Adrenal gland (tissue), 12 donors: Measurements from ENCODE around the gene TANK. TPM values are rescaled to one million over a fixed set of nuclear protein-coding genes. Genes with fewer than 3 reads are reported as not detected.

Source experiments
- DNase-seq, 7 donors: peaks; one replicate each; pipeline ENCODE4 v3.0.0-alpha.2; 2019 to 2020
- H3K27ac ChIP-seq, 5 donors: fragments of 200-600 bp; sonication (generic) in 4 of 5; 1 replicate in 3 of 5; 2 replicates in 2 of 5; pipeline versions ENCODE4 v1.5.1 to v1.8.0; 2016 to 2020; ENCODE audit warnings: mild to moderate bottlenecking in 1 of 5
- H3K27me3 ChIP-seq: fragments of 200-600 bp; 2 replicates; pipeline ENCODE4 v1.8.0; 2021
- H3K36me3 ChIP-seq, 2 donors: fragments of 200-600 bp; replicated peaks in 1 of 2; 1 replicate in 1 of 2; 2 replicates in 1 of 2; pipeline versions ENCODE4 v1.5.1 to v1.8.0; 2018 to 2022
- H3K4me1 ChIP-seq, 2 donors: fragments of 200-600 bp; replicated peaks in 1 of 2; 1 replicate in 1 of 2; 2 replicates in 1 of 2; pipeline versions ENCODE4 v1.5.1 to v1.8.0; 2018 to 2021
- H3K4me3 ChIP-seq, 4 donors: fragments of 200-600 bp; sonication (generic) in 3 of 4; one replicate each; pipeline ENCODE4 v1.5.1; 2016 to 2018
- H3K9me3 ChIP-seq, 3 donors: fragments of 200-600 bp; sonication (generic) in 1 of 3; replicated peaks in 1 of 3; 1 replicate in 2 of 3; 2 replicates in 1 of 3; pipeline versions ENCODE4 v1.5.1 to v1.8.0; 2016 to 2021
- POLR2A ChIP-seq, 2 donors: fragments of 450-650 bp; IDR thresholded peaks; one replicate each; pipeline ENCODE4 v1.6.1; 2017; ENCODE audit warnings: antibody characterized with exemption in 2 of 2, mild to moderate bottlenecking in 2 of 2, moderate library complexity in 1 of 2
- WGBS, 4 donors: extraction: QIAGEN DNeasy Blood & Tissue Kit in 2 of 4; methylation state at CpG; one replicate each; pipeline versions ENCODE4 v1.1.5 to v1.1.7; 2013 to 2017; 5-methylcytosine and 5-hydroxymethylcytosine counted together
- intact Hi-C, 2 donors: fragments of 100-400 bp; cut with DNase I; formaldehyde crosslinking; loops; one replicate each; pipeline versions ENCODE4 v1.14.1 to v1.15.0; 2022 to 2023
- polyA plus RNA-seq, 3 donors: library from polyadenylated mRNA; stranded (reverse); fragments of 200-250 nt in 2 of 3; fragments of 350-450 nt in 1 of 3; fragmentation: Illumina TruSeq in 1 of 3; extraction: RNeasy Lipid Tissue Mini Kit (QIAGEN cat#74804) in 1 of 3; gene quantifications; one replicate each; pipeline ENCODE4 v1.2.3, GENCODE V29; 2013 to 2014
- total RNA-seq, 9 donors: library from RNA; depleted of rRNA in 4 of 9; stranded (reverse); fragments of >200 nt in 4 of 9; fragments of 120-200 nt in 1 of 9; fragmentation: NEBNext Ultra II Directional in 1 of 9; extraction: Animal tissue kit (Norgen Biotek cat#: 25700) in 1 of 9; gene quantifications; one replicate each; pipeline versions ENCODE4 v1.1.0 to v1.2.4, GENCODE V29; 2013 to 2023
- TF ChIP-seq, protein P1 (sequence below), 6 experiments: fragments of 450-650 bp in 4 of 6; fragments of 200-600 bp in 2 of 6; sonication (generic) in 1 of 6; IDR thresholded peaks; 1 replicate in 5 of 6; 2 replicates in 1 of 6; pipeline versions ENCODE4 v1.5.1 to v1.8.0; 2016 to 2021; ENCODE audit warnings: antibody characterized with exemption in 6 of 6, mild to moderate bottlenecking in 2 of 6, moderate library complexity in 1 of 6
- donor health status: healthy with polysubstance abuse.
- donor health status: Bipolar disorder and iron deficiency.
- donor health status: DM: yes; HTN: yes; CAD: no.
- donor health status: DM: no; HTN: no; CAD: no.
- donor health status: DM: no; HTN: no; CAD: no.
- donor health status: DM: yes; HTN: yes; CAD: no.

TANK gene
- total and polyA plus RNA-seq, 12 donors, result 23.7 to 90.9 (median 55.0) TPM

DNA sequence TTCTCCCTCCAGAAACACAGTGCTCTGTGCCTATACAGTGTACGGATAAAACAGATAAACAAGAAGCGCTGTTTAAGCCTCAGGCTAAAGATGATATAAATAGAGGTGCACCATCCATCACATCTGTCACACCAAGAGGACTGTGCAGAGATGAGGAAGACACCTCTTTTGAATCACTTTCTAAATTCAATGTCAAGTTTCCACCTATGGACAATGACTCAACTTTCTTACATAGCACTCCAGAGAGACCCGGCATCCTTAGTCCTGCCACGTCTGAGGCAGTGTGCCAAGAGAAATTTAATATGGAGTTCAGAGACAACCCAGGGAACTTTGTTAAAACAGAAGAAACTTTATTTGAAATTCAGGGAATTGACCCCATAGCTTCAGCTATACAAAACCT is 70.7 kb downstream of the TANK start:
- Histone ChIP-seq H3K36me3 (peaks cover 0 to 18% of the 10 kb centered on the region in 2 donors), H3K4me1 (no peaks in the 10 kb centered on the region), H3K27me3 (no peaks in the 10 kb centered on the region), H3K4me3 (no peak overlapping the region), H3K27ac (no peak overlapping the region), H3K9me3 (no peaks in the 10 kb centered on the region)
- WGBS, 4 donors, result 77 to 89% (median 78%) methylated on average over 4 of the region's 4 CpGs
- TF ChIP-seq POLR2A (IDR thresholded peaks at IDR 0.05), result no peak
- TF ChIP-seq, protein P1, sequence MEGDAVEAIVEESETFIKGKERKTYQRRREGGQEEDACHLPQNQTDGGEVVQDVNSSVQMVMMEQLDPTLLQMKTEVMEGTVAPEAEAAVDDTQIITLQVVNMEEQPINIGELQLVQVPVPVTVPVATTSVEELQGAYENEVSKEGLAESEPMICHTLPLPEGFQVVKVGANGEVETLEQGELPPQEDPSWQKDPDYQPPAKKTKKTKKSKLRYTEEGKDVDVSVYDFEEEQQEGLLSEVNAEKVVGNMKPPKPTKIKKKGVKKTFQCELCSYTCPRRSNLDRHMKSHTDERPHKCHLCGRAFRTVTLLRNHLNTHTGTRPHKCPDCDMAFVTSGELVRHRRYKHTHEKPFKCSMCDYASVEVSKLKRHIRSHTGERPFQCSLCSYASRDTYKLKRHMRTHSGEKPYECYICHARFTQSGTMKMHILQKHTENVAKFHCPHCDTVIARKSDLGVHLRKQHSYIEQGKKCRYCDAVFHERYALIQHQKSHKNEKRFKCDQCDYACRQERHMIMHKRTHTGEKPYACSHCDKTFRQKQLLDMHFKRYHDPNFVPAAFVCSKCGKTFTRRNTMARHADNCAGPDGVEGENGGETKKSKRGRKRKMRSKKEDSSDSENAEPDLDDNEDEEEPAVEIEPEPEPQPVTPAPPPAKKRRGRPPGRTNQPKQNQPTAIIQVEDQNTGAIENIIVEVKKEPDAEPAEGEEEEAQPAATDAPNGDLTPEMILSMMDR (IDR thresholded peaks at IDR 0.05), result no peak
- DNase-seq, result no peak
- intact Hi-C loops, result no loop called here

DNA sequence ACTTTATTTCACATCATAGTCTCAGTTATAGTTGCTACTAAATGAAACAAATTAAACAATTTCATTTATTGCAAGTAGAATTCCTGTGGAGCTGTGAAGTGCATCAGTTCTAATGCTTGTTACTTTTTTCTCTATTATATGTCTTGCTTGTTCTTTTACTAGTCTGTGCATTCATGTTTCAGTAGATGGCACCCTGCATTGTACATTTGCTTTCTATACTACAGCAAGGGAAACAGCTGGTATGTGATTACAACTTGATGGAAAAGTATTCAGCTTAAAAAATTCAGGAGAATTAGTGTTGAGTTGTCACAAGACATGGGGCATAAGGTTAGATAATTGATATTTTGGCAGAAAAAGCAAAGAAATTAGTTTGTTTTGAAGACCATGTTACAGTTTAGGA is 72.3 kb downstream of the TANK start:
- Histone ChIP-seq H3K4me1 (peaks cover 3 to 6% of the 10 kb centered on the region in 2 donors), H3K9me3 (no peaks in the 10 kb centered on the region), H3K27ac (no peak overlapping the region), H3K4me3 (no peak overlapping the region), H3K27me3 (no peaks in the 10 kb centered on the region), H3K36me3 (peaks cover 0 to 18% of the 10 kb centered on the region in 2 donors)
- no peak for DNase-seq
- no peak for TF ChIP-seq POLR2A (IDR thresholded peaks at IDR 0.05)
- TF ChIP-seq, protein P1 (IDR thresholded peaks at IDR 0.05), result no peak
- intact Hi-C loops, result no loop called here

DNA sequence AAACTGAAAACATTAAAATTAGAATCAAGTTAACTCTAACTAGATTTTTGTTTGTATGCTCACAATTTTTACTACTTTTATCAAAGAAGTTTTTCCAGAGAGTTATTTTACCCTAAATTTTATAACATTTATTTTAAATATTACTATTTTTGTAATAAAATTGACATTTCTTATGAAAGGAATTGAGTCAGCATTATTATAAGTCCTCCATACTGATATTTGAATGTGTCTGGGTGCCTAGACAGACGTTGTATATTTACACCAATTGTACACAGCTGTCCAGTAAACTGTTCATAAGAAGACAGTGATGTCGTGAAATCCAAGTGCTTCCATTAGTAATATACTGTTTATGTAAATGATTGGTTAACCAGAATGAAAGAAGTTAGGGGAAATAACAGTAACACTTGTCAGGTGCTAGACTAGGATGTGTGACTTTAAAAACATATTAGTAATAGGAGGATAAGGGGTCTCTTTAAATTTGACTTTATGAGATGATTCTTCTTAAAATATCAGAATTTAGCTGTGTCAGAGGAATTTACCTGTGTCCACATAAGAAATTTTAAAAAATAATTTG is 73.7 kb downstream of the TANK start:
- intact Hi-C loops, result no loop called here
- 90 to 97% (median 93%) methylated on average over 2 of the region's 2 CpGs for WGBS, 4 donors
- Histone ChIP-seq H3K27ac (no peak overlapping the region), H3K9me3 (no peaks in the 10 kb centered on the region), H3K4me1 (peaks cover 5 to 15% of the 10 kb centered on the region in 2 donors), H3K27me3 (no peaks in the 10 kb centered on the region), H3K36me3 (peaks cover 0 to 14% of the 10 kb centered on the region in 2 donors), H3K4me3 (no peak overlapping the region)
- DNase-seq, result no peak
- TF ChIP-seq, protein P1 (IDR thresholded peaks at IDR 0.05), result no peak
- TF ChIP-seq POLR2A (IDR thresholded peaks at IDR 0.05), result no peak

DNA sequence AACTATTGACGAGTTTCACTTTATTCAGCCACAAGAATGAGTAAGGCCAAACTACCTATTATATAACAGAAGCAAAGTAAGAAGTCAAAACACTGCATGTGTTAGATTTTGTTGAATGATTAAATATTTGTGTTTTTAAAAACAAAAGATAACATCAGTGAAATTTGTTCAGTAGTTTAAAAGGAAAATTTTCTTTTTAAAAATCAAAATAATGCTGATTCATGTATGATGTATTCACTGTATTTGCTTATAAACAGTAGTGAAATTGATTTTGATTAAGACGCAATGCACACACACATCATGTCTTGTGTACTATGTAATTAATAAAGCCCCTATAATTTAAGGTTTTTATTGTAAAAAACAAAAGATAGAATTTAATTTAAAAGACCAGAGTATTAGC is 74.4 kb downstream of the TANK start:
- Histone ChIP-seq H3K9me3 (no peaks in the 10 kb centered on the region), H3K36me3 (peaks cover 0 to 11% of the 10 kb centered on the region in 2 donors), H3K27ac (no peak overlapping the region), H3K4me3 (no peak overlapping the region), H3K4me1 (peaks cover 5 to 15% of the 10 kb centered on the region in 2 donors), H3K27me3 (no peaks in the 10 kb centered on the region)
- no peak for DNase-seq
- intact Hi-C loops, result no loop called here
- TF ChIP-seq, protein P1 (IDR thresholded peaks at IDR 0.05), result no peak
- TF ChIP-seq POLR2A (IDR thresholded peaks at IDR 0.05), result no peak
- WGBS, 4 donors, result 75 to 85% (median 80%) methylated on average over 2 of the region's 2 CpGs
